HG02970 (cell line): ENCODE measurements around the gene NTM.
A peak's percentile ranks its signal among the peaks of the same experiment; 100 is the strongest.

Source experiments
- ATAC-seq: cut with Tn5 transposase; IDR thresholded peaks from one replicate; pipeline ENCODE4 v1.9.1; 2021; ENCODE audit warnings: mild to moderate bottlenecking, moderate library complexity, moderate number of reproducible peaks; ENCODE audit not compliant: unreplicated experiment, low FRiP score

NTM gene

GRCh38 chr11:131629925-131630540 lies 259.6 kb downstream of the NTM start:
- no peak for ATAC-seq

GRCh38 chr11:131632971-131633370 lies 262.6 kb downstream of the NTM start:
- ATAC-seq = no peak

- ATAC-seq = no peak
Observed at GRCh38 chr11:131633921-131634715, 263.7 kb downstream of the NTM start.

GRCh38 chr11:131637469-131638175 lies 267.2 kb downstream of the NTM start:
- ATAC-seq = no peak

- ATAC-seq = no peak
Observed at GRCh38 chr11:131638889-131639288, 268.5 kb downstream of the NTM start.

- no peak for ATAC-seq
Observed at GRCh38 chr11:131640320-131640719, 269.9 kb downstream of the NTM start.

- ATAC-seq = no peak
Observed at GRCh38 chr11:131642756-131643531, 272.5 kb downstream of the NTM start.

- peak; percentile 52 for ATAC-seq
Observed at GRCh38 chr11:131644204-131644795, 273.9 kb downstream of the NTM start.

GRCh38 chr11:131645237-131645636 lies 274.8 kb downstream of the NTM start:
- no peak for ATAC-seq

- no peak for ATAC-seq
Observed at GRCh38 chr11:131649856-131650255, 279.4 kb downstream of the NTM start.

GRCh38 chr11:131652231-131652630 lies 281.8 kb downstream of the NTM start:
- ATAC-seq = no peak

- no peak for ATAC-seq
Observed at GRCh38 chr11:131653260-131653659, 282.8 kb downstream of the NTM start.

GRCh38 chr11:131654849-131655248 lies 284.4 kb downstream of the NTM start:
- ATAC-seq = no peak

GRCh38 chr11:131656179-131656838 lies 285.9 kb downstream of the NTM start:
- no peak for ATAC-seq

GRCh38 chr11:131656839-131657211 lies 286.4 kb downstream of the NTM start:
- no peak for ATAC-seq

- no peak for ATAC-seq
Observed at GRCh38 chr11:131658414-131658813, 288.0 kb downstream of the NTM start.

GRCh38 chr11:131658952-131659351 lies 288.5 kb downstream of the NTM start:
- ATAC-seq = peak; percentile 46

GRCh38 chr11:131659931-131660330 lies 289.5 kb downstream of the NTM start:
- ATAC-seq = no peak

GRCh38 chr11:131661132-131661531 lies 290.7 kb downstream of the NTM start:
- ATAC-seq = no peak
